ENCODE results near the gene SAT2. TPM values are rescaled to one million over a fixed set of nuclear protein-coding genes. Genes with fewer than 3 reads are reported as not detected.

The SAT2 gene
- total RNA-seq, 3 donors from 2014 or later (not counting 1 experiment from before 2014, with no cell fraction given) = 63.0 to 71.6 (median 70.1) TPM

- H3K4me3 ChIP-seq (ENCODE audit: low read length) = no peak overlapping the region
- peaks cover 12 to 21% of the 10 kb centered on the region in 2 donors for H3K4me1 Mint-ChIP-seq
- no peak for TF ChIP-seq CTCF (IDR thresholded peaks at IDR 0.05)
- no peaks in the 10 kb centered on the region for H3K9me3 Mint-ChIP-seq
- DNase-seq (no peak), ATAC-seq (no peak)
- H3K4me3 Mint-ChIP-seq = peak overlapping the region; percentile 40
- no peaks in the 10 kb centered on the region for H3K27me3 Mint-ChIP-seq (ENCODE audit: low read depth in 2 of 2)
- peak overlapping the region in 1 of 2 donors; percentile 29 for H3K27ac Mint-ChIP-seq
- H3K27me3 ChIP-seq (ENCODE audit: control insufficient read depth, insufficient read depth, low read length) = no peaks in the 10 kb centered on the region
- H3K36me3 Mint-ChIP-seq = no peaks in the 10 kb centered on the region
- 83% methylated on average over 12 of the region's 12 CpGs for WGBS (ENCODE audit: insufficient coverage)
- H3K4me1 ChIP-seq (ENCODE audit: control insufficient read depth, insufficient read depth, low read length) = peaks cover 28% of the 10 kb centered on the region
- intact Hi-C loops (cut with micrococcal nuclease) = loop anchor here (2.0 kb wide), 1 partner anchor 73 kb away; no protein-coding TSS in a partner anchor
- no peaks in the 10 kb centered on the region for H3K9me3 ChIP-seq (ENCODE audit: control insufficient read depth, insufficient read depth, low read length)
- no peak overlapping the region for H3K27ac ChIP-seq (ENCODE audit: low read length)
- H3K36me3 ChIP-seq (ENCODE audit: control insufficient read depth, insufficient read depth, low read length) = peaks cover 23% of the 10 kb centered on the region
Measured at GRCh38 chr17:7587420-7588151, 40.0 kb downstream of the SAT2 start.

DNA sequence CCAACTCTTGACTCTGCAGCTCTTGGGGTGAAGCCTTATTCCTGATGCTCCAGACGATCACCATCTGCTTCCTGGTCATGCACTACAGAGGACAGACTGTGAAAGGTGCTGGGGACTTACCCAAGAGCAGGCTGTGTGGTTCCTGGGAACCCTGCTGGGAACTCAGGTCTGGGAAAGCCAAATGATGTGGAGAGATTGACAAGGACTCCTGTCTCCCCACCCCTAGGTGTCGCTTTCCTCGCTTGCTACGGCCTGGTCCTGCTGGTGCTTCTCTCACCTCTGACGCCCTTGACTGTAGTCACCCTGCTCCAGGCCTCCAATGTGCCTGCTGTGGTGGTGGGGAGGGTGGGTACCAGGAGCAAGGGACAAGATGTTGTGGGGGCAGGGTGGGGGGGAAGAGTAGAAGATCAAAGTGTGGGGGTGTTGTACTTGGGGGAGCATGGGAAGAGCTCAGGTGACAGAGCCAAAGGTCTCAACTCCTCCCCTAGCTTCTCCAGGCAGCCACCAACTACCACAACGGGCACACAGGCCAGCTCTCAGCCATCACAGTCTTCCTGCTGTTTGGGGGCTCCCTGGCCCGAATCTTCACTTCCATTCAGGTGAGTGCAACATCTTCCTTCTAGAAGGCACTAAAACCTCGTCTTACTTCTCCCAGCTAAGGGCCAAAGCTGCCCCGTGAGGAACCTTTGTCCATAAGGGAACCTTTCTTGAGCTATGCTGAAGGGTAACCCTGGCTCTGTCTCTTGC is 40.8 kb downstream of the SAT2 start:
- Mint-ChIP-seq H3K4me3 (peak overlapping the region; percentile 40), H3K4me1 (peaks cover 16 to 28% of the 10 kb centered on the region in 2 donors), H3K27ac (peak overlapping the region in 1 of 2 donors; percentile 29), H3K36me3 (no peaks in the 10 kb centered on the region), H3K9me3 (no peaks in the 10 kb centered on the region), H3K27me3 (ENCODE audit: low read depth in 2 of 2) (no peaks in the 10 kb centered on the region)
- intact Hi-C loops (cut with micrococcal nuclease) = no loop called here
- no peak for DNase-seq
- no peak for ATAC-seq
- WGBS (ENCODE audit: insufficient coverage) = 96% methylated on average over 9 of the region's 9 CpGs
- Histone ChIP-seq H3K27ac (ENCODE audit: low read length) (no peak overlapping the region), H3K9me3 (ENCODE audit: control insufficient read depth, insufficient read depth, low read length) (no peaks in the 10 kb centered on the region), H3K27me3 (ENCODE audit: control insufficient read depth, insufficient read depth, low read length) (no peaks in the 10 kb centered on the region), H3K36me3 (ENCODE audit: control insufficient read depth, insufficient read depth, low read length) (peaks cover 16% of the 10 kb centered on the region), H3K4me3 (ENCODE audit: low read length) (no peak overlapping the region), H3K4me1 (ENCODE audit: control insufficient read depth, insufficient read depth, low read length) (peaks cover 35% of the 10 kb centered on the region)
- TF ChIP-seq CTCF (IDR thresholded peaks at IDR 0.05) = no peak

- H3K4me3 ChIP-seq (ENCODE audit: low read length) = peak within 1 kb of the TSS; percentile 69
- intact Hi-C loops (cut with micrococcal nuclease) = loop anchor here (1.0 kb wide), 2 partner anchors 10 to 103 kb away; no protein-coding TSS in a partner anchor
- 20% methylated on average over 69 of the region's 69 CpGs for WGBS (ENCODE audit: insufficient coverage)
- H3K27ac ChIP-seq (ENCODE audit: low read length) = peak within 1 kb of the TSS; percentile 88
- Mint-ChIP-seq H3K4me1 (peaks cover 38 to 55% of the 10 kb centered on the region in 2 donors), H3K9me3 (no peaks in the 10 kb centered on the region), H3K27me3 (ENCODE audit: low read depth in 2 of 2) (no peaks in the 10 kb centered on the region), H3K27ac (peak within 1 kb of the TSS; percentile 98 to 99), H3K4me3 (peak within 1 kb of the TSS; percentile 96), H3K36me3 (no peaks in the 10 kb centered on the region)
- H3K9me3 ChIP-seq (ENCODE audit: control insufficient read depth, insufficient read depth, low read length) = no peaks in the 10 kb centered on the region
- DNase-seq = peak; percentile 93 to 98
- peaks cover 57% of the 10 kb centered on the region for H3K4me1 ChIP-seq (ENCODE audit: control insufficient read depth, insufficient read depth, low read length)
- ATAC-seq = peak; percentile 80 to 93 (median 83)
- TF ChIP-seq CTCF (IDR thresholded peaks at IDR 0.05) = no peak
- H3K27me3 ChIP-seq (ENCODE audit: control insufficient read depth, insufficient read depth, low read length) = no peaks in the 10 kb centered on the region
- peaks cover 12% of the 10 kb centered on the region for H3K36me3 ChIP-seq (ENCODE audit: control insufficient read depth, insufficient read depth, low read length)
Measured at GRCh38 chr17:7583253-7584109, 44.1 kb downstream of the SAT2 start, which contains the start of gene MPDU1. MPDU1 (plus strand) TSS chr17:7583852; CDS start chr17:7583863, 11 bp downstream.

Measured in natural killer cell (primary cell).